K562 (cell line): Measurements from ENCODE around the gene ANAPC16. TPM values are rescaled to one million over a fixed set of nuclear protein-coding genes. Genes with fewer than 3 reads are reported as not detected.
A peak's percentile ranks its signal among the peaks of the same experiment; 100 is the strongest.

Experiments
- AFF4 ChIP-seq: sonication (generic); formaldehyde crosslinking; IDR thresholded peaks from 2 replicates; pipeline ENCODE4 v1.8.0; 2023; ENCODE audit warnings: mild to moderate bottlenecking, missing genetic modification reagents
- MYC ChIP-seq, 2 experiments: fragments of 250-450 bp in 1 of 2; sonication (Bioruptor Pico) in 1 of 2; IDR thresholded peaks; 2 replicates each; pipeline versions ENCODE4 v1.5.1 to v1.6.1; 2012 to 2021; ENCODE audit warnings: low read depth in 2 of 2, borderline replicate concordance in 1 of 2, improper control_type of control experiment in 1 of 2, low read length in 1 of 2, mild to moderate bottlenecking in 1 of 2, moderate library complexity in 1 of 2
- NFIC ChIP-seq: fragments of 450-650 bp; IDR thresholded peaks from 2 replicates; pipeline ENCODE4 v1.6.1; 2017; ENCODE audit warnings: mild to moderate bottlenecking, inconsistent platforms
- NR2C1 ChIP-seq, 2 experiments: fragments of 450-650 bp; IDR thresholded peaks; 2 replicates each; pipeline ENCODE4 v1.6.1; 2017; ENCODE audit warnings: mild to moderate bottlenecking in 2 of 2, antibody characterized with exemption in 1 of 2, inconsistent platforms in 1 of 2, missing compliant biosample characterization in 1 of 2, missing genetic modification characterization in 1 of 2
- OTX1 ChIP-seq: fragments of 450-650 bp; formaldehyde crosslinking; IDR thresholded peaks from 2 replicates; pipeline ENCODE4 v1.4.0; 2022; ENCODE audit warnings: mild to moderate bottlenecking
- TRIM24 ChIP-seq, 2 experiments: fragments of 450-650 bp; IDR thresholded peaks; 2 replicates each; pipeline ENCODE4 v1.6.1; 2016
- ZBTB5 ChIP-seq: fragments of 450-650 bp; IDR thresholded peaks from 2 replicates; pipeline ENCODE4 v1.6.1; 2017; ENCODE audit warnings: antibody characterized with exemption
- ZNF583 ChIP-seq: fragments of 250-450 bp; sonication (Bioruptor Pico); IDR thresholded peaks from 2 replicates; pipeline ENCODE4 v1.4.0; 2020
- polyA plus RNA-seq, 8 experiments: library from polyadenylated mRNA; depleted of rRNA in 4 of 8; stranded (reverse) in 5 of 8; unstranded in 3 of 8; fragments of >200 nt; fragmentation: Nextera tagmentation in 2 of 8; fragmentation: Illumina TruSeq in 1 of 8; extraction: Ambion mirVana in 2 of 8; extraction: Trizol in 1 of 8; gene quantifications; 2 replicates each; pipeline versions ENCODE4 v1.2.1 to v1.2.3, GENCODE V29; 2011 to 2014; ENCODE audit warnings: inconsistent platforms in 1 of 8, missing spikeins in 1 of 8
- total RNA-seq, 7 experiments: library from RNA; depleted of rRNA in 6 of 7; stranded (reverse); fragments of >200 nt in 6 of 7; fragmentation: Illumina TruSeq in 2 of 7; extraction: Trizol in 2 of 7; gene quantifications; 2 replicates each; pipeline versions ENCODE4 v1.2.1 to v1.2.3, GENCODE V29; 2011 to 2021; ENCODE audit warnings: low replicate concordance in 1 of 7
- TF ChIP-seq, protein P1 (sequence below): sonication (generic); formaldehyde crosslinking; IDR thresholded peaks from 2 replicates; pipeline ENCODE4 v1.9.0; 2022; ENCODE audit warnings: mild to moderate bottlenecking, missing genetic modification reagents
- TF ChIP-seq, protein P2 (sequence below): sonication (generic); formaldehyde crosslinking; IDR thresholded peaks from 2 replicates; pipeline ENCODE4 v1.8.1; 2023; ENCODE audit warnings: mild to moderate bottlenecking, missing genetic modification reagents
- TF ChIP-seq, protein P3 (sequence below): IDR thresholded peaks from 3 replicates; pipeline ENCODE4 v1.6.1; 2011; ENCODE audit warnings: borderline replicate concordance, mild to moderate bottlenecking, moderate library complexity; ENCODE audit not compliant: insufficient read length; ENCODE audit errors: extremely low read depth

Gene ANAPC16
- total and polyA plus RNA-seq, 9 of the 15 experiments (the other 6 are each of a cell fraction or from before 2014, with no cell fraction given) = 42.6 to 208 (median 108) TPM

- TF ChIP-seq ZBTB5 (no peak), MYC (IDR thresholded peaks at IDR 0.05; ENCODE audit: low read depth, low read length) (0 out of 2 replicates have a peak, but pooled peaks have one; percentile 15), MYC (CRISPR knock-in tag; IDR thresholded peaks at IDR 0.05; ENCODE audit: borderline replicate concordance, low read depth) (no peak), NFIC (peak; percentile 27; the same call in 1 of the 2 replicates), AFF4 (CRISPR knock-in tag) (0 out of 2 replicates have a peak, but pooled peaks have one; percentile 31), OTX1 (CRISPR knock-in tag) (peak; percentile 41; the same call in 1 of the 2 replicates), NR2C1 (IDR thresholded peaks at IDR 0.05) (peak; percentile 87), NR2C1 (tag; IDR thresholded peaks at IDR 0.05) (peak; percentile 84), TRIM24 (IDR thresholded peaks at IDR 0.05) (0 out of 4 replicates have a peak, but pooled peaks of 1 of the 2 experiments have one; percentile 11), ZNF583 (CRISPR knock-in tag) (0 out of 2 replicates have a peak, but pooled peaks have one; percentile 62)
- TF ChIP-seq, protein P1, sequence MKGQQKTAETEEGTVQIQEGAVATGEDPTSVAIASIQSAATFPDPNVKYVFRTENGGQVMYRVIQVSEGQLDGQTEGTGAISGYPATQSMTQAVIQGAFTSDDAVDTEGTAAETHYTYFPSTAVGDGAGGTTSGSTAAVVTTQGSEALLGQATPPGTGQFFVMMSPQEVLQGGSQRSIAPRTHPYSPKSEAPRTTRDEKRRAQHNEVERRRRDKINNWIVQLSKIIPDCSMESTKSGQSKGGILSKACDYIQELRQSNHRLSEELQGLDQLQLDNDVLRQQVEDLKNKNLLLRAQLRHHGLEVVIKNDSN (CRISPR knock-in tag) = no peak
- TF ChIP-seq, protein P2, sequence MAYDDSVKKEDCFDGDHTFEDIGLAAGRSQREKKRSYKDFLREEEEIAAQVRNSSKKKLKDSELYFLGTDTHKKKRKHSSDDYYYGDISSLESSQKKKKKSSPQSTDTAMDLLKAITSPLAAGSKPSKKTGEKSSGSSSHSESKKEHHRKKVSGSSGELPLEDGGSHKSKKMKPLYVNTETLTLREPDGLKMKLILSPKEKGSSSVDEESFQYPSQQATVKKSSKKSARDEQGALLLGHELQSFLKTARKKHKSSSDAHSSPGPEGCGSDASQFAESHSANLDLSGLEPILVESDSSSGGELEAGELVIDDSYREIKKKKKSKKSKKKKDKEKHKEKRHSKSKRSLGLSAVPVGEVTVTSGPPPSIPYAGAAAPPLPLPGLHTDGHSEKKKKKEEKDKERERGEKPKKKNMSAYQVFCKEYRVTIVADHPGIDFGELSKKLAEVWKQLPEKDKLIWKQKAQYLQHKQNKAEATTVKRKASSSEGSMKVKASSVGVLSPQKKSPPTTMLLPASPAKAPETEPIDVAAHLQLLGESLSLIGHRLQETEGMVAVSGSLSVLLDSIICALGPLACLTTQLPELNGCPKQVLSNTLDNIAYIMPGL = no peak
- TF ChIP-seq, protein P3, sequence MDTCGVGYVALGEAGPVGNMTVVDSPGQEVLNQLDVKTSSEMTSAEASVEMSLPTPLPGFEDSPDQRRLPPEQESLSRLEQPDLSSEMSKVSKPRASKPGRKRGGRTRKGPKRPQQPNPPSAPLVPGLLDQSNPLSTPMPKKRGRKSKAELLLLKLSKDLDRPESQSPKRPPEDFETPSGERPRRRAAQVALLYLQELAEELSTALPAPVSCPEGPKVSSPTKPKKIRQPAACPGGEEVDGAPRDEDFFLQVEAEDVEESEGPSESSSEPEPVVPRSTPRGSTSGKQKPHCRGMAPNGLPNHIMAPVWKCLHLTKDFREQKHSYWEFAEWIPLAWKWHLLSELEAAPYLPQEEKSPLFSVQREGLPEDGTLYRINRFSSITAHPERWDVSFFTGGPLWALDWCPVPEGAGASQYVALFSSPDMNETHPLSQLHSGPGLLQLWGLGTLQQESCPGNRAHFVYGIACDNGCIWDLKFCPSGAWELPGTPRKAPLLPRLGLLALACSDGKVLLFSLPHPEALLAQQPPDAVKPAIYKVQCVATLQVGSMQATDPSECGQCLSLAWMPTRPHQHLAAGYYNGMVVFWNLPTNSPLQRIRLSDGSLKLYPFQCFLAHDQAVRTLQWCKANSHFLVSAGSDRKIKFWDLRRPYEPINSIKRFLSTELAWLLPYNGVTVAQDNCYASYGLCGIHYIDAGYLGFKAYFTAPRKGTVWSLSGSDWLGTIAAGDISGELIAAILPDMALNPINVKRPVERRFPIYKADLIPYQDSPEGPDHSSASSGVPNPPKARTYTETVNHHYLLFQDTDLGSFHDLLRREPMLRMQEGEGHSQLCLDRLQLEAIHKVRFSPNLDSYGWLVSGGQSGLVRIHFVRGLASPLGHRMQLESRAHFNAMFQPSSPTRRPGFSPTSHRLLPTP = no peak
Observed at GRCh38 chr10:72254813-72255568, 39.2 kb downstream of the ANAPC16 start (continued).
